K562 (cell line): Measurements from ENCODE around the gene P2RY6. TPM values are rescaled to one million over a fixed set of nuclear protein-coding genes. Genes with fewer than 3 reads are reported as not detected.

Experiments used
- MTA1 ChIP-seq: fragments of 450-650 bp; IDR thresholded peaks from 2 replicates; pipeline ENCODE4 v1.6.1; 2017; ENCODE audit warnings: borderline replicate concordance
- NR3C1 ChIP-seq: sonication (generic); formaldehyde crosslinking; IDR thresholded peaks from 2 replicates; pipeline ENCODE4 v1.8.1; 2022; ENCODE audit warnings: missing genetic modification reagents
- RREB1 ChIP-seq: fragments of 250-450 bp; sonication (Bioruptor Pico); IDR thresholded peaks from 2 replicates; pipeline ENCODE4 v1.4.0; 2020
- SMAD1 ChIP-seq: fragments of 150-350 bp; IDR thresholded peaks from 2 replicates; pipeline ENCODE4 v1.6.1; 2014; ENCODE audit warnings: low read length, low read depth; ENCODE audit not compliant: partially characterized antibody
- TFE3 ChIP-seq: fragments of 450-650 bp; formaldehyde crosslinking; IDR thresholded peaks from 2 replicates; pipeline ENCODE4 v1.4.0; 2020; ENCODE audit warnings: mild to moderate bottlenecking, mixed read lengths
- polyA plus RNA-seq, 8 experiments: library from polyadenylated mRNA; depleted of rRNA in 4 of 8; stranded (reverse) in 5 of 8; unstranded in 3 of 8; fragments of >200 nt; fragmentation: Nextera tagmentation in 2 of 8; fragmentation: Illumina TruSeq in 1 of 8; extraction: Ambion mirVana in 2 of 8; extraction: Trizol in 1 of 8; gene quantifications; 2 replicates each; pipeline versions ENCODE4 v1.2.1 to v1.2.3, GENCODE V29; 2011 to 2014; ENCODE audit warnings: inconsistent platforms in 1 of 8, missing spikeins in 1 of 8
- total RNA-seq, 7 experiments: library from RNA; depleted of rRNA in 6 of 7; stranded (reverse); fragments of >200 nt in 6 of 7; fragmentation: Illumina TruSeq in 2 of 7; extraction: Trizol in 2 of 7; gene quantifications; 2 replicates each; pipeline versions ENCODE4 v1.2.1 to v1.2.3, GENCODE V29; 2011 to 2021; ENCODE audit warnings: low replicate concordance in 1 of 7

P2RY6 gene
- total and polyA plus RNA-seq, 9 of the 15 experiments (the other 6 are each of a cell fraction or from before 2014, with no cell fraction given): not detected

GRCh38 chr11:73312851-73313327, 40.8 kb downstream of the P2RY6 start (continued):
- TF ChIP-seq RREB1 (no peak), NR3C1 (CRISPR knock-in tag) (no peak), SMAD1 (no peak), TFE3 (no peak), MTA1 (no peak)
